K562 (cell line): Measurements from ENCODE around the gene AMN1. TPM values are rescaled to one million over a fixed set of nuclear protein-coding genes. Genes with fewer than 3 reads are reported as not detected.

ENCODE experiments used
- ATAC-seq: fragments of 200-7000 bp; cut with Tn5 transposase; 3 replicates; pipeline ENCODE4 v1.9.1; 2020; ENCODE audit warnings: moderate library complexity
- BruUV-seq: library from RNA; stranded (reverse); fragments of 400-500 nt; replicated peaks from 2 replicates; lab custom pipeline; 2021; lab: Mats Ljungman, UMichigan
- CTCF ChIA-PET: fragments of 300-600 bp; formaldehyde crosslinking; extraction: SDS; loops from one replicate; lab custom pipeline; 2021; ENCODE audit warnings: low intra/inter-chr PET ratio; lab: Yijun Ruan, JAX
- POLR2A ChIA-PET: fragments of 300-600, 350-650 bp; sonication (Branson Sonifier 250); formaldehyde crosslinking; extraction: SDS; loops from one replicate; lab custom pipeline; 2021; ENCODE audit warnings: antibody characterized with exemption, inconsistent platforms; lab: Yijun Ruan, JAX
- DNase-seq, 4 experiments: peaks; one replicate each; pipeline versions ENCODE4 v3.0.0 to v3.0.0-alpha.2; 2011 to 2018; ENCODE audit warnings: low spot score in 3 of 4, mixed read lengths in 3 of 4; ENCODE audit errors: extremely low read depth in 1 of 4
- FAIRE-seq: peaks from 2 replicates; lab custom pipeline; 2011; peaks lifted over from hg19 to GRCh38; lab: Jason Lieb, UNC
- H2AFZ ChIP-seq: 2 replicates; pipeline ENCODE4 v1.6.0; 2011; ENCODE audit warnings: low read depth, low read length, control low read depth, inconsistent platforms
- H3K27ac ChIP-seq: fragments of 200-600 bp; 3 replicates; pipeline ENCODE4 v1.8.0; 2011; ENCODE audit warnings: low read depth, mild to moderate bottlenecking, control low read depth, inconsistent platforms, low read length, moderate library complexity, mixed read lengths; ENCODE audit errors: extremely low read depth
- H3K27me3 ChIP-seq, 2 experiments: fragments of 300-600 bp in 1 of 2; 2 replicates in 1 of 2; 3 replicates in 1 of 2; pipeline versions ENCODE4 v1.6.0 to v1.8.0; 2011; ENCODE audit warnings: inconsistent platforms in 2 of 2, low read length in 2 of 2, mild to moderate bottlenecking in 1 of 2, mixed read lengths in 1 of 2, moderate library complexity in 1 of 2; ENCODE audit not compliant: control insufficient read depth in 2 of 2, insufficient read depth in 2 of 2
- H3K36me3 ChIP-seq: fragments of 300-600 bp; 3 replicates; pipeline ENCODE4 v1.8.0; 2011; ENCODE audit warnings: mild to moderate bottlenecking, low read length, inconsistent platforms; ENCODE audit not compliant: control insufficient read depth, insufficient read depth
- H3K4me1 ChIP-seq, 2 experiments: fragments of 200-600 bp in 1 of 2; replicated peaks in 1 of 2; 2 replicates in 1 of 2; 3 replicates in 1 of 2; pipeline versions ENCODE4 v1.5.1 to v1.8.0; 2011; ENCODE audit warnings: inconsistent platforms in 2 of 2, low read length in 2 of 2, mild to moderate bottlenecking in 1 of 2, mixed read lengths in 1 of 2, moderate library complexity in 1 of 2; ENCODE audit not compliant: control insufficient read depth in 2 of 2, insufficient read depth in 2 of 2
- H3K4me2 ChIP-seq: 2 replicates; pipeline ENCODE4 v1.6.1; 2011; ENCODE audit warnings: low read length, control low read depth, inconsistent platforms, mixed read lengths; ENCODE audit not compliant: insufficient read depth
- H3K4me3 ChIP-seq: fragments of 200-600 bp; sonication (generic), shearing (Covaris generic); 2 replicates; pipeline ENCODE4 v1.5.1; 2016; ENCODE audit warnings: control low read depth, inconsistent platforms
- H3K79me2 ChIP-seq: fragments of 200-600 bp; 3 replicates; pipeline ENCODE4 v1.8.0; 2011; ENCODE audit warnings: low read length, inconsistent platforms; ENCODE audit not compliant: control insufficient read depth, insufficient read depth
- H3K9ac ChIP-seq, 2 experiments: 2 replicates each; pipeline versions ENCODE4 v1.6.0 to v1.6.1; 2011; ENCODE audit warnings: low read depth in 2 of 2, low read length in 2 of 2, control low read depth in 1 of 2, inconsistent platforms in 1 of 2, mild to moderate bottlenecking in 1 of 2, mixed read lengths in 1 of 2; ENCODE audit not compliant: insufficient read depth in 1 of 2
- H3K9me1 ChIP-seq: one replicate; pipeline ENCODE4 v1.6.0; 2011; ENCODE audit warnings: inconsistent platforms, mild to moderate bottlenecking, low read length, moderate library complexity; ENCODE audit not compliant: control insufficient read depth, insufficient read depth
- H3K9me3 ChIP-seq: replicated peaks from 2 replicates; pipeline ENCODE4 v1.5.1; 2011; ENCODE audit warnings: low read depth, low read length, inconsistent platforms; ENCODE audit not compliant: control insufficient read depth, insufficient read depth
- H4K20me1 ChIP-seq: replicated peaks from 2 replicates; pipeline ENCODE4 v1.6.1; 2011; ENCODE audit warnings: low read length, inconsistent platforms, mixed read lengths; ENCODE audit not compliant: control insufficient read depth, insufficient read depth
- HSF4 ChIP-seq: fragments of 250-450 bp; sonication (Bioruptor Pico); IDR thresholded peaks from 2 replicates; pipeline ENCODE4 v2.1.2; 2022; ENCODE audit warnings: mild to moderate bottlenecking, moderate library complexity, borderline replicate concordance
- MGA ChIP-seq: fragments of 450-650 bp; IDR thresholded peaks from 2 replicates; pipeline ENCODE4 v1.6.1; 2016; ENCODE audit warnings: mild to moderate bottlenecking, moderate library complexity
- RAD51 ChIP-seq: fragments of 450-650 bp; IDR thresholded peaks from 2 replicates; pipeline ENCODE4 v1.7.1; 2016; ENCODE audit warnings: low read depth, mild to moderate bottlenecking, borderline replicate concordance
- USF2 ChIP-seq: sonication (generic); formaldehyde crosslinking; IDR thresholded peaks from 2 replicates; pipeline ENCODE4 v1.5.0; 2020; ENCODE audit warnings: missing genetic modification reagents
- ZFP30 ChIP-seq: fragments of 250-450 bp; sonication (Bioruptor Pico); IDR thresholded peaks from 2 replicates; pipeline ENCODE4 v1.8.0; 2022; ENCODE audit warnings: moderate library complexity, mild to moderate bottlenecking, inconsistent platforms, borderline replicate concordance
- ZNF431 ChIP-seq: sonication (generic); formaldehyde crosslinking; IDR thresholded peaks from 2 replicates; pipeline ENCODE4 v1.8.0; 2022; ENCODE audit warnings: mild to moderate bottlenecking, missing genetic modification reagents
- WGBS: fragments of 100-300 bp; shearing (Covaris generic); methylation state at CpG from one replicate; pipeline ENCODE4 v1.1.6; 2016; ENCODE audit warnings: low coverage, mixed read lengths; ENCODE audit not compliant: insufficient coverage; ENCODE audit errors: missing lambda C conversion rate; 5-methylcytosine and 5-hydroxymethylcytosine counted together
- in situ Hi-C: fragments of 300-500 bp; cut with MboI; formaldehyde crosslinking; loops from 4 replicates; pipeline ENCODE4 v1.15.0; 2018; ENCODE audit warnings: inconsistent platforms, mixed read lengths
- intact Hi-C: fragments of 100-400 bp; cut with micrococcal nuclease; formaldehyde crosslinking; loops from 2 replicates; pipeline ENCODE4 v1.14.2; 2022
- polyA plus RNA-seq, 8 experiments: library from polyadenylated mRNA; depleted of rRNA in 4 of 8; stranded (reverse) in 5 of 8; unstranded in 3 of 8; fragments of >200 nt; fragmentation: Nextera tagmentation in 2 of 8; fragmentation: Illumina TruSeq in 1 of 8; extraction: Ambion mirVana in 2 of 8; extraction: Trizol in 1 of 8; gene quantifications; 2 replicates each; pipeline versions ENCODE4 v1.2.1 to v1.2.3, GENCODE V29; 2011 to 2014; ENCODE audit warnings: inconsistent platforms in 1 of 8, missing spikeins in 1 of 8
- total RNA-seq, 7 experiments: library from RNA; depleted of rRNA in 6 of 7; stranded (reverse); fragments of >200 nt in 6 of 7; fragmentation: Illumina TruSeq in 2 of 7; extraction: Trizol in 2 of 7; gene quantifications; 2 replicates each; pipeline versions ENCODE4 v1.2.1 to v1.2.3, GENCODE V29; 2011 to 2021; ENCODE audit warnings: low replicate concordance in 1 of 7

AMN1 gene
- total and polyA plus RNA-seq, 9 of the 15 experiments (the other 6 are each of a cell fraction or from before 2014, with no cell fraction given), result 5.2 to 27.6 (median 13.0) TPM

- POLR2A ChIA-PET, result no interaction called here
- TF ChIP-seq USF2, result peak; percentile 36; the same call in 1 of the 2 replicates
- TF ChIP-seq ZNF431 (CRISPR knock-in tag), result 0 out of 2 replicates have a peak, but pooled peaks have one; percentile 54
- TF ChIP-seq ZFP30 (CRISPR knock-in tag), result no peak
- TF ChIP-seq HSF4 (CRISPR knock-in tag), result no peak
- 0 out of 2 replicates have a peak, but pooled peaks have one; percentile 21 for TF ChIP-seq MGA
- peak; percentile 28; the same call in 1 of the 2 replicates for TF ChIP-seq RAD51
- TF ChIP-seq, all 486 proteins: peak for 4
- intact Hi-C loops (no loop called here), in situ Hi-C loops (no loop called here)
- no TSS peak for BruUV-seq
- no peak overlapping the region for H3K4me3 ChIP-seq
- H3K36me3 ChIP-seq, result no peaks in the 10 kb centered on the region
- H3K9me3 ChIP-seq, result no peaks in the 10 kb centered on the region
- no peak overlapping the region for H2AFZ ChIP-seq
- H3K9me1 ChIP-seq, result no peaks in the 10 kb centered on the region
- peaks cover 0 to 10% of the 10 kb centered on the region in 2 experiments; a peak in 4 of 5 replicates for H3K4me1 ChIP-seq
- ATAC-seq (no peak), DNase-seq (no peak), FAIRE-seq (no peak)
- no peak overlapping the region for H3K9ac ChIP-seq
- H3K27ac ChIP-seq, result no peak overlapping the region
- H3K79me2 ChIP-seq, result no peaks in the 10 kb centered on the region
- WGBS, result 19% methylated on average over 7 of the region's 7 CpGs
- H3K4me2 ChIP-seq, result no peak overlapping the region
- no peaks in the 10 kb centered on the region for H4K20me1 ChIP-seq
- no peaks in the 10 kb centered on the region for H3K27me3 ChIP-seq
- CTCF ChIA-PET, result no interaction called here
Measured at GRCh38 chr12:31626270-31626995, 102.4 kb downstream of the AMN1 start.
